Measurements from ENCODE around the gene TMOD1. TPM values are rescaled to one million over a fixed set of nuclear protein-coding genes. Genes with fewer than 3 reads are reported as not detected.
A peak's percentile ranks its signal among the peaks of the same experiment; 100 is the strongest.

The TMOD1 gene
- total and polyA plus RNA-seq, 4 donors, result 9.2 to 20.0 (median 14.1) TPM

DNA sequence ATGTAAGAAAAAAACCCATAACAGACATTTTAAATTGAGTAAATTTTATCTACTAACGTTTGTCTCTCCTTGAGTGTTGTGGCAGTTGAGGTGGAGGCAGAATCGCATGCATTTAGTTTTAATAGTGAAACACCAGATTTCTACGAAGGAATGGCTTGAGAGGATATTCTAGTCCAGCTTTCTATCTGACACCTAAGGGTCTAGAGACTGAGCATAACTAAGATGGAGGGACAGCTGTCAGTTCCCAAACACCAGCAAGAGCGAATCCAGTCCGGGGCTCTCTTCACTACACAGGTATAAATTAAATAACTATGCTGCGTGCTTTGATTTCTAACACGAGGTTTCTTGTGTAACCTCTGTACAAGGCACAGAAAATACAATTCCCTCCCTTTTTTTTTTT lies 133.6 kb downstream of the TMOD1 start:
- Histone ChIP-seq H3K4me3 (ENCODE audit: low read depth in 1 of 3, low read length in 3 of 3) (peak overlapping the region in 1 of 3 donors; percentile 70), H3K9ac (ENCODE audit: low read depth in 1 of 2, low read length in 2 of 2) (no peak overlapping the region), H3K27me3 (ENCODE audit: control insufficient read depth in 4 of 4, insufficient read depth in 4 of 4, low read length in 3 of 4) (no peaks in the 10 kb centered on the region), H3K4me1 (ENCODE audit: control insufficient read depth in 4 of 4, insufficient read depth in 4 of 4, low read length in 3 of 4) (peaks cover 4 to 49% (median 31%) of the 10 kb centered on the region in 4 donors), H3K36me3 (ENCODE audit: control insufficient read depth in 4 of 4, insufficient read depth in 3 of 4, low read depth in 1 of 4, low read length in 3 of 4) (peaks cover 0 to under 1% (median 0%) of the 10 kb centered on the region in 4 donors), H3K27ac (ENCODE audit: low read depth in 1 of 2, low read length in 2 of 2) (no peak overlapping the region), H3K9me3 (ENCODE audit: control insufficient read depth in 4 of 4, low read length in 3 of 4) (no peaks in the 10 kb centered on the region)
- TF ChIP-seq, protein P1, sequence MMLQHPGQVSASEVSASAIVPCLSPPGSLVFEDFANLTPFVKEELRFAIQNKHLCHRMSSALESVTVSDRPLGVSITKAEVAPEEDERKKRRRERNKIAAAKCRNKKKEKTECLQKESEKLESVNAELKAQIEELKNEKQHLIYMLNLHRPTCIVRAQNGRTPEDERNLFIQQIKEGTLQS (IDR thresholded peaks at IDR 0.05), result no peak
- no peak for TF ChIP-seq RXRA (IDR thresholded peaks at IDR 0.05)
- TF ChIP-seq, protein P2, sequence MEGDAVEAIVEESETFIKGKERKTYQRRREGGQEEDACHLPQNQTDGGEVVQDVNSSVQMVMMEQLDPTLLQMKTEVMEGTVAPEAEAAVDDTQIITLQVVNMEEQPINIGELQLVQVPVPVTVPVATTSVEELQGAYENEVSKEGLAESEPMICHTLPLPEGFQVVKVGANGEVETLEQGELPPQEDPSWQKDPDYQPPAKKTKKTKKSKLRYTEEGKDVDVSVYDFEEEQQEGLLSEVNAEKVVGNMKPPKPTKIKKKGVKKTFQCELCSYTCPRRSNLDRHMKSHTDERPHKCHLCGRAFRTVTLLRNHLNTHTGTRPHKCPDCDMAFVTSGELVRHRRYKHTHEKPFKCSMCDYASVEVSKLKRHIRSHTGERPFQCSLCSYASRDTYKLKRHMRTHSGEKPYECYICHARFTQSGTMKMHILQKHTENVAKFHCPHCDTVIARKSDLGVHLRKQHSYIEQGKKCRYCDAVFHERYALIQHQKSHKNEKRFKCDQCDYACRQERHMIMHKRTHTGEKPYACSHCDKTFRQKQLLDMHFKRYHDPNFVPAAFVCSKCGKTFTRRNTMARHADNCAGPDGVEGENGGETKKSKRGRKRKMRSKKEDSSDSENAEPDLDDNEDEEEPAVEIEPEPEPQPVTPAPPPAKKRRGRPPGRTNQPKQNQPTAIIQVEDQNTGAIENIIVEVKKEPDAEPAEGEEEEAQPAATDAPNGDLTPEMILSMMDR (IDR thresholded peaks at IDR 0.05; ENCODE audit: low read depth, low read length, missing input control), result no peak
- TF ChIP-seq FOXA1 (IDR thresholded peaks at IDR 0.05), result no peak
- WGBS, result 73% methylated on average over 7 of the region's 7 CpGs
- no peak for DNase-seq (ENCODE audit: low spot score)

DNA sequence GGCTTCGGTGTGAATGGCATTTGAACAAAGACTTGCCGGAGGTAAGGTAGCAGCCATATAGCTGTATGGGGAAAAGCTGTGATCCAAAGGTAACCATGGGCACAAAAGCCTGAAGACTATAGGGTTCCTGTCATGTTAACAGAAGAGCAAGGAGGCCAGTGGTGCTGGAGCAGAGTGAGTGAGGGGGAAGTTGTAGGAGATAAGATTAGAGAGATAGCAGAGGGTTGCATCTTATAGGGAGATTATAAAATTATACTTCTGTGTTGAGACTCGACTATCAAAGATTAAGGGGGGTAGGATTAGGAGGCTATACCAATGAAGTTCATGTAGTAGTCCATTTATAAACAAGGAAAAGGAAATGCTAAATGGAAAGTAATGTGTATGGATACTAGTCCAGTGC lies 135.4 kb downstream of the TMOD1 start:
- Histone ChIP-seq H3K4me3 (ENCODE audit: low read depth in 1 of 3, low read length in 3 of 3) (no peak overlapping the region), H3K9me3 (ENCODE audit: control insufficient read depth in 4 of 4, low read length in 3 of 4) (no peaks in the 10 kb centered on the region), H3K4me1 (ENCODE audit: control insufficient read depth in 4 of 4, insufficient read depth in 4 of 4, low read length in 3 of 4) (peaks cover 4 to 44% (median 29%) of the 10 kb centered on the region in 4 donors), H3K36me3 (ENCODE audit: control insufficient read depth in 4 of 4, insufficient read depth in 3 of 4, low read depth in 1 of 4, low read length in 3 of 4) (peaks cover 0 to 6% (median 5%) of the 10 kb centered on the region in 4 donors), H3K27me3 (ENCODE audit: control insufficient read depth in 4 of 4, insufficient read depth in 4 of 4, low read length in 3 of 4) (no peaks in the 10 kb centered on the region), H3K9ac (ENCODE audit: low read depth in 1 of 2, low read length in 2 of 2) (no peak overlapping the region), H3K27ac (ENCODE audit: low read depth in 1 of 2, low read length in 2 of 2) (no peak overlapping the region)
- TF ChIP-seq FOXA1 (IDR thresholded peaks at IDR 0.05) (no peak), SP1 (IDR thresholded peaks at IDR 0.05) (no peak), FOXA2 (IDR thresholded peaks at IDR 0.05) (no peak), HNF4G (IDR thresholded peaks at IDR 0.05) (no peak), RXRA (IDR thresholded peaks at IDR 0.05) (no peak), HNF4A (conservative IDR thresholded peaks at IDR 0.05) (no peak), JUND (IDR thresholded peaks at IDR 0.05) (no peak), NR2F2 (IDR thresholded peaks at IDR 0.05) (no peak), YY1 (IDR thresholded peaks at IDR 0.05) (no peak), TAF1 (conservative IDR thresholded peaks at IDR 0.05) (no peak), RAD21 (IDR thresholded peaks at IDR 0.05) (no peak), EGR1 (IDR thresholded peaks at IDR 0.05; ENCODE audit: low read depth in 2 of 2) (no peak)
- TF ChIP-seq, protein P3, sequence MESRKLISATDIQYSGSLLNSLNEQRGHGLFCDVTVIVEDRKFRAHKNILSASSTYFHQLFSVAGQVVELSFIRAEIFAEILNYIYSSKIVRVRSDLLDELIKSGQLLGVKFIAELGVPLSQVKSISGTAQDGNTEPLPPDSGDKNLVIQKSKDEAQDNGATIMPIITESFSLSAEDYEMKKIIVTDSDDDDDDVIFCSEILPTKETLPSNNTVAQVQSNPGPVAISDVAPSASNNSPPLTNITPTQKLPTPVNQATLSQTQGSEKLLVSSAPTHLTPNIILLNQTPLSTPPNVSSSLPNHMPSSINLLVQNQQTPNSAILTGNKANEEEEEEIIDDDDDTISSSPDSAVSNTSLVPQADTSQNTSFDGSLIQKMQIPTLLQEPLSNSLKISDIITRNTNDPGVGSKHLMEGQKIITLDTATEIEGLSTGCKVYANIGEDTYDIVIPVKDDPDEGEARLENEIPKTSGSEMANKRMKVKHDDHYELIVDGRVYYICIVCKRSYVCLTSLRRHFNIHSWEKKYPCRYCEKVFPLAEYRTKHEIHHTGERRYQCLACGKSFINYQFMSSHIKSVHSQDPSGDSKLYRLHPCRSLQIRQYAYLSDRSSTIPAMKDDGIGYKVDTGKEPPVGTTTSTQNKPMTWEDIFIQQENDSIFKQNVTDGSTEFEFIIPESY (IDR thresholded peaks at IDR 0.05), result no peak
- TF ChIP-seq, protein P4, sequence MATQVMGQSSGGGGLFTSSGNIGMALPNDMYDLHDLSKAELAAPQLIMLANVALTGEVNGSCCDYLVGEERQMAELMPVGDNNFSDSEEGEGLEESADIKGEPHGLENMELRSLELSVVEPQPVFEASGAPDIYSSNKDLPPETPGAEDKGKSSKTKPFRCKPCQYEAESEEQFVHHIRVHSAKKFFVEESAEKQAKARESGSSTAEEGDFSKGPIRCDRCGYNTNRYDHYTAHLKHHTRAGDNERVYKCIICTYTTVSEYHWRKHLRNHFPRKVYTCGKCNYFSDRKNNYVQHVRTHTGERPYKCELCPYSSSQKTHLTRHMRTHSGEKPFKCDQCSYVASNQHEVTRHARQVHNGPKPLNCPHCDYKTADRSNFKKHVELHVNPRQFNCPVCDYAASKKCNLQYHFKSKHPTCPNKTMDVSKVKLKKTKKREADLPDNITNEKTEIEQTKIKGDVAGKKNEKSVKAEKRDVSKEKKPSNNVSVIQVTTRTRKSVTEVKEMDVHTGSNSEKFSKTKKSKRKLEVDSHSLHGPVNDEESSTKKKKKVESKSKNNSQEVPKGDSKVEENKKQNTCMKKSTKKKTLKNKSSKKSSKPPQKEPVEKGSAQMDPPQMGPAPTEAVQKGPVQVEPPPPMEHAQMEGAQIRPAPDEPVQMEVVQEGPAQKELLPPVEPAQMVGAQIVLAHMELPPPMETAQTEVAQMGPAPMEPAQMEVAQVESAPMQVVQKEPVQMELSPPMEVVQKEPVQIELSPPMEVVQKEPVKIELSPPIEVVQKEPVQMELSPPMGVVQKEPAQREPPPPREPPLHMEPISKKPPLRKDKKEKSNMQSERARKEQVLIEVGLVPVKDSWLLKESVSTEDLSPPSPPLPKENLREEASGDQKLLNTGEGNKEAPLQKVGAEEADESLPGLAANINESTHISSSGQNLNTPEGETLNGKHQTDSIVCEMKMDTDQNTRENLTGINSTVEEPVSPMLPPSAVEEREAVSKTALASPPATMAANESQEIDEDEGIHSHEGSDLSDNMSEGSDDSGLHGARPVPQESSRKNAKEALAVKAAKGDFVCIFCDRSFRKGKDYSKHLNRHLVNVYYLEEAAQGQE (IDR thresholded peaks at IDR 0.05), result no peak
- TF ChIP-seq, protein P2 (IDR thresholded peaks at IDR 0.05; ENCODE audit: low read depth, low read length, missing input control), result no peak
- TF ChIP-seq, protein P5, sequence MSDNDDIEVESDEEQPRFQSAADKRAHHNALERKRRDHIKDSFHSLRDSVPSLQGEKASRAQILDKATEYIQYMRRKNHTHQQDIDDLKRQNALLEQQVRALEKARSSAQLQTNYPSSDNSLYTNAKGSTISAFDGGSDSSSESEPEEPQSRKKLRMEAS (IDR thresholded peaks at IDR 0.05), result no peak
- DNase-seq (ENCODE audit: low spot score), result no peak
- WGBS, result 88% methylated on average over 3 of the region's 3 CpGs
